ENCODE measurements around the gene GLRA3.

GLRA3 gene

DNA sequence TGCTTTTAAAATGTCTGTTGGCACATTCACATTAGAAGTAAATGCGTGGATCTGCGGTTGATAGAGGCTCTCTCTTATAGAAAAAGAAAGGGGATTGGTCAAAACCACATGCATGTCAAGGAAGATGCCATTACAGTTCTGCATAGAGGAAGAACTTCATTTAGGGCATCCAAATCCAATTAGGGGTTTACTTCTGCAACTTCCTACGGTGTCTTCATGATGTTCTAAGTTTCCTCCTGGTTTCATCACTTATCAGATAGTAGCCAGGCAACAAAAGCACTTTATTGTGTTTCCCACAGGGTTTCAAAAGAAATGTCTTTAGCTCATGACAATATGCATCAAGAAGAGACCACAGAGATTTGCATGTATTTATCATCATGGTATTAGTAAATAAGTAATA is 170.8 kb downstream of the GLRA3 start:
- H3K27ac ChIP-seq = no peak overlapping the region
- TF ChIP-seq, protein P1, sequence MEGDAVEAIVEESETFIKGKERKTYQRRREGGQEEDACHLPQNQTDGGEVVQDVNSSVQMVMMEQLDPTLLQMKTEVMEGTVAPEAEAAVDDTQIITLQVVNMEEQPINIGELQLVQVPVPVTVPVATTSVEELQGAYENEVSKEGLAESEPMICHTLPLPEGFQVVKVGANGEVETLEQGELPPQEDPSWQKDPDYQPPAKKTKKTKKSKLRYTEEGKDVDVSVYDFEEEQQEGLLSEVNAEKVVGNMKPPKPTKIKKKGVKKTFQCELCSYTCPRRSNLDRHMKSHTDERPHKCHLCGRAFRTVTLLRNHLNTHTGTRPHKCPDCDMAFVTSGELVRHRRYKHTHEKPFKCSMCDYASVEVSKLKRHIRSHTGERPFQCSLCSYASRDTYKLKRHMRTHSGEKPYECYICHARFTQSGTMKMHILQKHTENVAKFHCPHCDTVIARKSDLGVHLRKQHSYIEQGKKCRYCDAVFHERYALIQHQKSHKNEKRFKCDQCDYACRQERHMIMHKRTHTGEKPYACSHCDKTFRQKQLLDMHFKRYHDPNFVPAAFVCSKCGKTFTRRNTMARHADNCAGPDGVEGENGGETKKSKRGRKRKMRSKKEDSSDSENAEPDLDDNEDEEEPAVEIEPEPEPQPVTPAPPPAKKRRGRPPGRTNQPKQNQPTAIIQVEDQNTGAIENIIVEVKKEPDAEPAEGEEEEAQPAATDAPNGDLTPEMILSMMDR (conservative IDR thresholded peaks at IDR 0.05) = no peak
- no peak for TF ChIP-seq ZFX (IDR thresholded peaks at IDR 0.05)

DNA sequence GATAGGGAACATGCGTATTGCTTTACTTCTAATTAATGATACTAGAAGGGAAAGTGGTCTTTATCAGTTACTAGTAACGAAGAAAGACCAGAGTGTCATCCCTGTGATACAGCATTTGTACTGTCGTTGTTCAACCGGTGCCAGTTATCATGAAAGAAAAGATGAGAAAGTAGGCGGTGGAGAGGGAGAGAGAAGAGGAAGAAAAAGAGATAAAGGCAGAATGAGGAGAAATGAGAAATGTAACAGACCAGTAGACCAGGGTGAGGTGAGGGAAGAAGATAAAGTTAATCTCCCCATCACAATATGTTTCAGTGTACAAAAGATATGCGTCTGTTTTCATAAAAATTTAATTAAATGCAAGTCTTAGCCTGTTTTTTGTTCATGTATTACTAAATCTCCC is 171.6 kb downstream of the GLRA3 start:
- TF ChIP-seq, protein P1 (conservative IDR thresholded peaks at IDR 0.05) = no peak
- no peak for TF ChIP-seq ZFX (IDR thresholded peaks at IDR 0.05)
- no peak overlapping the region for H3K27ac ChIP-seq

DNA sequence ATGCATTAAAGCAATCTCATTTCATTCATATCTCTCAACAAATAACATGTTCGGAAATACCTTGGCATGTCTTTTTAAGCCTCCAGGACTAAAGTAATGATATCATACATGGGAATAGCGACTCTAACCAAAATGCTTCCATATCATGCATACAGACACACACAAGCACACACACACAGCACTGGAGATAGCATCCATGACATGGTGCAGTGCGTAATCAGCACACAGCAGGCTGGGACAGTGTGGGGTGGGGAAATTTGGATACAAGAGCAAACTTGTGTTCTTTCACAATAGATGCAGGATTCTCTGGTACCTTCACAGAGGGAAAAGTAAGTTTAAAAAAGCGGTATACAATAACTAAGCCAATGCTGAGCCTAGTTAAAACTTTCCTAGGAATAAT is 174.4 kb downstream of the GLRA3 start:
- H3K27ac ChIP-seq = no peak overlapping the region
- TF ChIP-seq, protein P1 (conservative IDR thresholded peaks at IDR 0.05) = no peak
- no peak for TF ChIP-seq ZFX (IDR thresholded peaks at IDR 0.05)

DNA sequence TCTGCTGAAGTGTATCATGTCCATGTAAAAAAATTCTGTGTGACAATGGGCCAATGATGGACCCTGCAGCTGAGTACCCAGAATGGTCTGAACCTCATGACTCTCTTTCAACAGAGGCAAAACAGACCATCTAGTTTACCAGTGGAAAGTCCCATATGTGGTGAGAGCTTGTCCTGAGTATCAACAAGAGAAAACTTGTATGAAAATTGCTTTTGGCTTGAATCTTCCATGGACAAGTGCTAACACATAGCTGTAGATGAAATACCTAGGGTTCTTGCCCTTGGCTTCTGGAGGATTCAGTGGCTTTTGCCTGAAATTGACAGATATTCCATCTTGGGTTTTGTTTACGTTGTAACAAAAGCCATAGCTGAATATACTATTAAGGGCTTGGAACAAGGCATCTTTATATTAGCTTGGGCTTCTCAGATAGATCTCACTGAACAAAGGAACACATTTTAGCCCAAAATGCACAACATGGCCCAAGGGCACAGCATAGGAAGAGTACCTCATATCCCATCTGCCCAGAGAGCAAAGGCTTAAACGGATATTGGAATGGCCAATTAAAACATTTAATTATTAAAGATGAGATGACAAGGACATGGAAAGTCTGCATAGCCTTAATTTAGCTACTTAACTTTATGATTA is 178.2 kb downstream of the GLRA3 start:
- no peak overlapping the region for H3K27ac ChIP-seq
- TF ChIP-seq ZFX (IDR thresholded peaks at IDR 0.05) = no peak
- TF ChIP-seq, protein P1 (conservative IDR thresholded peaks at IDR 0.05) = no peak

DNA sequence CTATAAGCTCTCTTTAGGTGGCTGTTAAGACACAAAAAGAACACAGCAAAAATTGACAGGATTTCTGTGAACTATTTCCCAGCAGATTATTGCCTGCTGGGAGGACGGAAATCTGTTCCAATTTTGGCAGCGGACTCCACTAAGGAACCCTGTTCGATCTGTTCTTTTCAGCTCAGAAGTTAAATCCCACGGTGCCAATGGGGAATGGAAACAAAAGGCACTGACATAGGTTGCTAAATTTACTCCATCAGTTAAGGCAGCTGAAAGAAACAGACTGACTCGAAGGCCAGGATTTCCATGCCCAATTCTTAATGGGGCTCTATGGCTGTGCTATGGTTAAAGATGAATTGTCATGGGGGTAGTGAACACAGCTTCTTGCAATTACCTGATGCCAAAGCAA is 180.2 kb downstream of the GLRA3 start:
- TF ChIP-seq, protein P1 (conservative IDR thresholded peaks at IDR 0.05) = no peak
- no peak for TF ChIP-seq ZFX (IDR thresholded peaks at IDR 0.05)
- H3K27ac ChIP-seq = no peak overlapping the region

DNA sequence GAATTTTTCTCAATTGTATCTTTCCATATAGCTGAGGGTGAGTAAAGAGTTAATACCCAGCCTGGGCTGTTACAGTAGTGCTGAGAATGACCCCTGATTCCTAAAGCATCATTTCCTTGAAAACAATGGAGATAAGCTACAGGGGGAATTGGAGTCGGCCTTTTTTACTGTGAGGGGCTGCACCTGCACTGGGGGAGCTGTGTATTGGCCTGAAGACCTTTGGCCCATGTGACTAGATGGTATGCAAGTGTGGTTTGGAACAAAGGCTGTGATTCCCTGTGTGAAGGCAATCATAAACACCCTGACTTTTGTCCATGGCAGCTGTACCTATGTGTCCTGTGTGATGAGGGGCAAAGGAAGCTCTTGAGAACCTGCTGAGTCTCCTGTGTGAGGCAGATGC is 182.7 kb downstream of the GLRA3 start:
- no peak overlapping the region for H3K27ac ChIP-seq
- no peak for TF ChIP-seq ZFX (IDR thresholded peaks at IDR 0.05)
- TF ChIP-seq, protein P1 (conservative IDR thresholded peaks at IDR 0.05) = no peak

DNA sequence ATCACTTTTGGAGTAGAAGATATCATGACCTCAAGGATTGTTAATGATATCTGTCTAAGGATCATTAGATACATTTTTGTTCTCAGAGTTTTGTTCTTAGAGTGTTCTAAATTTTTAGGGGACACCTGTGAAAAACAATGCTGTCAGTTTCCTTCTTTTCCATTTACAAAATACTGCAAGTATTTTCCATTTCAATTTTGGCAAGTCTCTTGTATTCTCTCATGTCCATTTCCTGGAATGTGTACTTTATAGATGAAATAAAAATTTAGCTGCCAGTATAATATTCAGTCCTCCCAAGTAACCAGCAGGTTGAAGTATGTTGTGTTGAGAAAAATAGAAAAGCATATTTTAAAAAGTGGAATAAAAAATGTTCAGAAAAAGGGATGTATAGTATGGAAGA is 188.9 kb downstream of the GLRA3 start:
- TF ChIP-seq ZFX (IDR thresholded peaks at IDR 0.05) = no peak
- TF ChIP-seq, protein P1 (conservative IDR thresholded peaks at IDR 0.05) = no peak
- H3K27ac ChIP-seq = no peak overlapping the region
